Measurements from ENCODE around the gene MACROD2. TPM values are rescaled to one million over a fixed set of nuclear protein-coding genes. Genes with fewer than 3 reads are reported as not detected.

Gene MACROD2
- total RNA-seq, 1 donor: 1.3 TPM

DNA sequence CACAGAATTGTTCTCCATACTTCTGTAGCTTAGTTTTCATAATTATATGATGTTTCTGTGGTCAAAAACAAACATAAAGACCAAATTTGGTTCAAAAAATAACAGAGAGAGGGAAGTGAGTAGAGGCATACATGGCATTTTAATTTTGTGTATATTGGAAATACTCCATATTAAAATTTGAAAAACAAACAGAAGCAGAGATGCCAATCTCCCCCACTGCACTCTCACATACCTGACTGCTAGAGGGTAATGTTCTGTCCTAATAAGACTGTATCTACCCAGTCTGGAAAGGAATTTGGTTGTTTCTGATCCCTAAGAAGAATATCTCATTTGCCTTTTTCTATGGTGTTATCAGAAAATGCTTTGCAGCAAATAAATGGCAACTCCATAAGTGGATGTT is 1301.1 kb downstream of the MACROD2 start:
- TF ChIP-seq, protein P1, sequence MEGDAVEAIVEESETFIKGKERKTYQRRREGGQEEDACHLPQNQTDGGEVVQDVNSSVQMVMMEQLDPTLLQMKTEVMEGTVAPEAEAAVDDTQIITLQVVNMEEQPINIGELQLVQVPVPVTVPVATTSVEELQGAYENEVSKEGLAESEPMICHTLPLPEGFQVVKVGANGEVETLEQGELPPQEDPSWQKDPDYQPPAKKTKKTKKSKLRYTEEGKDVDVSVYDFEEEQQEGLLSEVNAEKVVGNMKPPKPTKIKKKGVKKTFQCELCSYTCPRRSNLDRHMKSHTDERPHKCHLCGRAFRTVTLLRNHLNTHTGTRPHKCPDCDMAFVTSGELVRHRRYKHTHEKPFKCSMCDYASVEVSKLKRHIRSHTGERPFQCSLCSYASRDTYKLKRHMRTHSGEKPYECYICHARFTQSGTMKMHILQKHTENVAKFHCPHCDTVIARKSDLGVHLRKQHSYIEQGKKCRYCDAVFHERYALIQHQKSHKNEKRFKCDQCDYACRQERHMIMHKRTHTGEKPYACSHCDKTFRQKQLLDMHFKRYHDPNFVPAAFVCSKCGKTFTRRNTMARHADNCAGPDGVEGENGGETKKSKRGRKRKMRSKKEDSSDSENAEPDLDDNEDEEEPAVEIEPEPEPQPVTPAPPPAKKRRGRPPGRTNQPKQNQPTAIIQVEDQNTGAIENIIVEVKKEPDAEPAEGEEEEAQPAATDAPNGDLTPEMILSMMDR (IDR thresholded peaks at IDR 0.05; ENCODE audit: insufficient read depth, low read length): no peak
- no peak for DNase-seq (ENCODE audit: low read depth)
- no peak overlapping the region for H3K4me3 ChIP-seq (ENCODE audit: low read depth, low read length)

DNA sequence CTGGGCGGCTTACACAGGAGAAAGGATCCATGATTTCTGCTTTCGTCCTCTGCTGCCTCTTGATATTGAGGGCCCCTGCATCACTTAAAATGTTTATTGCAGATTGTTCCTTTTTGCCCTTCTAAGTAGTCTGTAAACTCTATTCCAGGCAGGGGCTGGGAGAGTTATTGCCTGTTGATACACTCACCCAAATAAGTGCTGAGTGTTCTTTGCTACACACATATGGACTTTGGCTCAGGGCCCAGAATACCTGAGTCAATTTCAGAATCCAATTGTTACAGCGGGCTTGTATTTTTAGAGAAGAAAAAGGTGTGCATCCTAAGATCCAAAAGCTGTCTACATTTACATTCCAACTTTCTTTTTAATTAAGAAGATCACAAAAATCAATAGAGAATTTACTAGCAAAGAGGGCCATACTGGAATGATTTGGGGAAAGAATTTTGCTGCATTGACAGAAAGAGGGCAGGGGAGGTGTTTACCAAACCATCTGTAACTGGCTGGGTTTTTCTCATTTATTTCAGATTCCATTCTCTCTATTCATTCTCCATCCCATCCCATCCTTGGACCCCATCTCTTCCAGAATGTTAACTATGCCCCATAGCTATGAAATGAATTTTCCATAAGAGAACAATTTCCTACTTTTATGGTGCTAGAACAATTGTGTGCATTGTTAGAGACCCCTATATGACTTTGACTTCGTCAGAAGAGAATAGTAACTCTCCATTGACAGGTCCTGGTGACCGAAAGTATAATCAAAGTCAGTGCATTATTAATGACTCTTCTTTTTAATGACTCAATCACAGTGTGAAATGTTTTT is 1302.0 kb downstream of the MACROD2 start:
- DNase-seq (ENCODE audit: low read depth): no peak
- TF ChIP-seq, protein P1 (IDR thresholded peaks at IDR 0.05; ENCODE audit: insufficient read depth, low read length): no peak

DNA sequence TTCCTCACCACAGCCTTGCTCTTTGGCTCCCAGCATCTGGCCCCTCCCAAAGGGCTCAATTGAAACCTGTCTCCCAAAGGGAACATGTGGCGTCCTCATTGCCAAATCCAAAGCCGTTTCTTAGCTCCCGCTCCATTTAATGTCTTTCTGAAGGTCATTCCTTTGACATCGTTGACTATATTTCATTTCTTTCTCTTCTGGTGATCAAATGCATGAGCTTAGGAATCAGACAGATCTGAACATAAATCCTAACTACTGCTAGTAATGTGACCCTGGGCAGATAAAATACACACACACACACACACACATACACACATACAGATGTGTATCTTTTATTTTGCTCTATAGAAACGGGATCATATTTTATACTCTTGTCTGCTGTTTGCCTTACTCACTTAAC is 1306.8 kb downstream of the MACROD2 start:
- H3K4me3 ChIP-seq (ENCODE audit: low read depth, low read length): no peak overlapping the region
- no peak for DNase-seq (ENCODE audit: low read depth)
- TF ChIP-seq, protein P1 (IDR thresholded peaks at IDR 0.05; ENCODE audit: insufficient read depth, low read length): no peak

More for the DNA sequence above, 1302.0 kb downstream of the MACROD2 start:
- no peak overlapping the region for H3K4me3 ChIP-seq (ENCODE audit: low read depth, low read length)

DNA sequence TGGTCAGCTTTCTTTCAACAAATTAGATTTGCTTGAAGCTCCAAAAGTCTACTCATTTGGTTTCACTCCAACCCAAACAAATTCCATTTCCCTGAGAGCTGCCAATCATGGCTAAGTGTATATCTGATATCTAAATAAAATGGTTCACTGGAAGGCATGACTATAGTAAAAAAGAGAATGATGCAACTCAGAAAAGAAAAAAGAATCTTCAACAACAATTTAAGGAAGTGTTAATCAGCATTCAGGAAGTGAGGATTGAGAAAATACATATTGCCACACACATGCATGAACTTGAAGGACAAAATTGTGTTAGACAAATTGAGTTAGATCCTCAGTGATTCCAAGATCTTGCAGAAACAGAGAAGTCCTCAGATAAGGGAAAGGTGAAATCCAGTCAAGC is 1315.0 kb downstream of the MACROD2 start:
- DNase-seq (ENCODE audit: low read depth): no peak
- no peak overlapping the region for H3K4me3 ChIP-seq (ENCODE audit: low read depth, low read length)
- TF ChIP-seq, protein P1 (IDR thresholded peaks at IDR 0.05; ENCODE audit: insufficient read depth, low read length): no peak

DNA sequence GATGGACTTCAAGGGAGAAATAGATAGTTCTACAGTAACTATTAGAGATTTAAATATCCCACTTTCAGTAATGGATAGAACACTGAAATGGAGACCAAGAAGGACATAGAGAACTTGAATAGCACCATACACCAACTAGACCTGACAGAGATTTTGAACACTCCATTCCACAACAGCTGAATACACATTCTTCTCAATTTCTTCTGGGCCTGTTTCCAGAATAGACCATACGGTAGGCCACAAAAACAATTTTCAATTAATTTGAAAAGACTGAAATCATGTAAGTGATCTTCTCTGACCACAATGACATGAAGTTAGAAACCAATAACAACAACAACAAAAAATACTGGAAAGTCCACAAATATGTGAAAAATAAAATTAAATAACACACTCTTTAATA is 1321.2 kb downstream of the MACROD2 start:
- TF ChIP-seq, protein P1 (IDR thresholded peaks at IDR 0.05; ENCODE audit: insufficient read depth, low read length): no peak
- H3K4me3 ChIP-seq (ENCODE audit: low read depth, low read length): no peak overlapping the region
- no peak for DNase-seq (ENCODE audit: low read depth)

DNA sequence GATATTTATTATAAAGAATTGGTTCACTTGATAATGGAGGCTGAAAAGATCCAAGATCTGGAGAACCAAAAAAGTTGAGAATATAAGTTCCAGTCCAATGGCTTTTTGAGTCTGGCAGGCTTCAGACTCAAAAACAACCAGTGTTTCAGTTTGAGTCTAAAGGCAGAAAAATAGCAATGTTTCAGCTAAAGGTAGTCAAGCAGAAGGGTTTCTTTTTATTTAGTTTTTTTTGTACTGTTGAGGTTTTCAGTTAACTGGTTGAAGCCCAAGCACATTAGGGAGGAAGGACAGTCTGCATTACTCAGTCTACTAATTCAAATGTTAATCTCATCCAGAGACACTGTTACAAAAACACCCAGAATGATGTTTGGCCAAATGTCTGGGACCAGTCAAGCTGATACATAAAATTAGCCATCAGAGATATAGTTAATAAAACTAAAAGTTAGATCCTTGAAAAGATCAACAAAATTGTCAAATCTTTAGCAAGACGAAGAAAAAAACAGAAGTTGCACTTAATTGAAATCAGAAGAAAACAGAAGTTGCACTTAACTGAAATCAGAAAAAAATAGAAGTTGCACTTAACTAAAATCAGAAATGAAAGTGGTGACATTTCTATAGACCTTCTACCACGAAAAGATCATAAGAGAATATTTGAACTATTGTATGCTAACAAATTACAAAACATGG is 1322.4 kb downstream of the MACROD2 start:
- no peak for DNase-seq (ENCODE audit: low read depth)
- TF ChIP-seq, protein P1 (IDR thresholded peaks at IDR 0.05; ENCODE audit: insufficient read depth, low read length): no peak
- no peak overlapping the region for H3K4me3 ChIP-seq (ENCODE audit: low read depth, low read length)
